GM18498 (cell line): ENCODE data around the gene GRID1.
"Not testable (repeated sequence)": the region's sequence is repeated elsewhere in the genome, so short reads cannot be mapped to it uniquely, and the experiment has no call there.

Experiments
- ATAC-seq: cut with Tn5 transposase; IDR thresholded peaks from one replicate; pipeline ENCODE4 v1.9.1; 2021; ENCODE audit warnings: mild to moderate bottlenecking, moderate library complexity; ENCODE audit not compliant: unreplicated experiment

GRID1 gene

GRCh38 chr10:85699066-85699465 is 667.5 kb downstream of the GRID1 start:
- ATAC-seq = not testable (repeated sequence)

GRCh38 chr10:85696893-85697292 is 669.7 kb downstream of the GRID1 start:
- ATAC-seq = no peak

- no peak for ATAC-seq
Observed at GRCh38 chr10:85682621-85683020, 684.0 kb downstream of the GRID1 start.

- no peak for ATAC-seq
Observed at GRCh38 chr10:85679710-85680109, 686.9 kb downstream of the GRID1 start.

- ATAC-seq = no peak
Observed at GRCh38 chr10:85679061-85679460, 687.5 kb downstream of the GRID1 start.

GRCh38 chr10:85674851-85675250 is 691.7 kb downstream of the GRID1 start:
- no peak for ATAC-seq

- no peak for ATAC-seq
Observed at GRCh38 chr10:85673270-85673669, 693.3 kb downstream of the GRID1 start.

GRCh38 chr10:85671530-85671929 is 695.1 kb downstream of the GRID1 start:
- ATAC-seq = no peak

- ATAC-seq = no peak
Observed at GRCh38 chr10:85668522-85668921, 698.1 kb downstream of the GRID1 start.

GRCh38 chr10:85667638-85668233 is 698.9 kb downstream of the GRID1 start:
- ATAC-seq = no peak

GRCh38 chr10:85666987-85667386 is 699.6 kb downstream of the GRID1 start:
- no peak for ATAC-seq

- peak; percentile 87 for ATAC-seq
Observed at GRCh38 chr10:85666102-85666501, 700.5 kb downstream of the GRID1 start.

- no peak for ATAC-seq
Observed at GRCh38 chr10:85665681-85666080, 700.9 kb downstream of the GRID1 start.

GRCh38 chr10:85665078-85665477 is 701.5 kb downstream of the GRID1 start:
- ATAC-seq = no peak

- ATAC-seq = no peak
Observed at GRCh38 chr10:85661123-85661522, 705.5 kb downstream of the GRID1 start.

GRCh38 chr10:85659331-85659730 is 707.3 kb downstream of the GRID1 start:
- ATAC-seq = no peak

GRCh38 chr10:85658518-85658917 is 708.1 kb downstream of the GRID1 start:
- ATAC-seq = no peak

- no peak for ATAC-seq
Observed at GRCh38 chr10:85657476-85658113, 709.0 kb downstream of the GRID1 start.

GRCh38 chr10:85655411-85655810 is 711.2 kb downstream of the GRID1 start:
- no peak for ATAC-seq

GRCh38 chr10:85651497-85651882 is 715.1 kb downstream of the GRID1 start:
- ATAC-seq = no peak

- ATAC-seq = peak; percentile 55
Observed at GRCh38 chr10:85650791-85651496, 715.7 kb downstream of the GRID1 start.

GRCh38 chr10:85649461-85649860 is 717.1 kb downstream of the GRID1 start:
- ATAC-seq = no peak
